HCT116 (cell line): ENCODE data around the gene E4F1.

Experiments
- CEBPB ChIP-seq: IDR thresholded peaks from 2 replicates; pipeline ENCODE4 v1.6.1; 2012; ENCODE audit warnings: low read depth
- EGR1 ChIP-seq: IDR thresholded peaks from 2 replicates; pipeline ENCODE4 v1.6.1; 2012; ENCODE audit warnings: low read depth
- EZH2 ChIP-seq: fragments of 200-600 bp; sonication (generic); IDR thresholded peaks from 2 replicates; pipeline ENCODE4 v1.6.1; 2017; ENCODE audit warnings: antibody characterized with exemption, mixed run types
- EZH2phosphoT487 ChIP-seq: fragments of 200-600 bp; IDR thresholded peaks from 2 replicates; pipeline ENCODE4 v1.6.1; 2018; ENCODE audit warnings: antibody characterized with exemption, borderline replicate concordance
- POLR2A ChIP-seq: IDR thresholded peaks from 2 replicates; pipeline ENCODE4 v1.7.0; 2011; ENCODE audit warnings: borderline replicate concordance; ENCODE audit not compliant: insufficient read depth, insufficient read length; ENCODE audit errors: extremely low read depth
- POLR2AphosphoS5 ChIP-seq: IDR thresholded peaks from 2 replicates; pipeline ENCODE4 v1.6.1; 2011; ENCODE audit warnings: mild to moderate bottlenecking, low read depth, low read length, moderate library complexity
- SIN3A ChIP-seq: IDR thresholded peaks from 2 replicates; pipeline ENCODE4 v1.6.1; 2012; ENCODE audit warnings: low read depth
- SP1 ChIP-seq: IDR thresholded peaks from 2 replicates; pipeline ENCODE4 v1.6.1; 2012; ENCODE audit warnings: low read depth
- TCF7L2 ChIP-seq: IDR thresholded peaks from 2 replicates; pipeline ENCODE4 v1.7.0; 2011; ENCODE audit warnings: borderline replicate concordance, inconsistent platforms; ENCODE audit not compliant: insufficient read depth, insufficient read length; ENCODE audit errors: extremely low read depth
- ZNF274 ChIP-seq: fragments of 200-500 bp; sonication (Bioruptor generic); IDR thresholded peaks from 2 replicates; pipeline ENCODE4 v1.6.1; 2014; ENCODE audit warnings: mild to moderate bottlenecking, low read depth, low read length, inconsistent platforms
- TF ChIP-seq, protein P1 (sequence below), 3 experiments: fragments of 200-600 bp in 1 of 3; sonication (generic) in 1 of 3; IDR thresholded peaks in 2 of 3; conservative IDR thresholded peaks in 1 of 3; 2 replicates each; pipeline ENCODE4 v1.5.1; 2012 to 2017; ENCODE audit warnings: low read depth in 2 of 3, low read length in 2 of 3, antibody characterized with exemption in 1 of 3, borderline replicate concordance in 1 of 3, control low read depth in 1 of 3, mild to moderate bottlenecking in 1 of 3, mixed read lengths in 1 of 3, mixed run types in 1 of 3, moderate library complexity in 1 of 3; ENCODE audit not compliant: insufficient read depth in 1 of 3
- TF ChIP-seq, protein P2 (sequence below): IDR thresholded peaks from 2 replicates; pipeline ENCODE4 v1.6.1; 2012
- TF ChIP-seq, protein P3 (sequence below): IDR thresholded peaks from 2 replicates; pipeline ENCODE4 v1.6.1; 2012; ENCODE audit warnings: low read depth

DNA sequence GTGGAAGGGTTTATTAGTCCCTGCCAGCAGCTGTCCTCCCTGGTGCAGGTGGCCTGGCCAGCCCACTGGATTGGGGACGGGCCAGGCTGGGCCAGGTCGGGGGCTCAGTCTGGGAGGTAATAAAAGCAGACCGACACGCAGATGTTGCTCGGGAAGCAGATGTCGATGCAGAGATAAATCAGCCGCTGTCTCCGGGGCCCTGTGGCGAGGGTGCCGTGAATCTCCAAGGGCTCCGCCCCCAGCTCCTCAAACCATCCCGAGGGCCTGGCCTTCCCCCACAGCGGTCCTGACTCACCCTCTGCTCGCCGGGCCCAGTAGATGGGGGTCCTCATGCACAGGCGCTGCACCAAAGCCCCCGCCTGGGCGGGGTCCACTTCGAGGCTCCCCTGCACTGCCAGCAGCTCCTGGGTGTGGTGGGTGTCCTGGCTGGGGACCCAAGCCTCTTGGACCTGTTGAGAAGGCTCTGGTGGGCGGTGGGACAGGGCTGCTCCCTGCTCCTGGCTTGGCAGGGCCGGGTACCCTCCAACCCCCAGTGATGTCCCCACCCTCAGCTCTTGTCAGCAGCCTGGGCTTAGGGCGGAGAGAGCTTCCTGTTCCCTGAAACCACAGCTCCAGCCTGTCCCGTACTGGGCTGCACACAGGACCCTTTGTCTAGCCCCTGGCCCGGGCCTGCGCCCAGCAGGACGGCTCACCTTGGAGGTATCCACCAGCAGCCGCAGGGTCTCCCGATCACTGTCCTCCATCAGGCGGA, 14.0 kb upstream of the E4F1 start:
- no peak for TF ChIP-seq EZH2phosphoT487
- TF ChIP-seq, protein P1, sequence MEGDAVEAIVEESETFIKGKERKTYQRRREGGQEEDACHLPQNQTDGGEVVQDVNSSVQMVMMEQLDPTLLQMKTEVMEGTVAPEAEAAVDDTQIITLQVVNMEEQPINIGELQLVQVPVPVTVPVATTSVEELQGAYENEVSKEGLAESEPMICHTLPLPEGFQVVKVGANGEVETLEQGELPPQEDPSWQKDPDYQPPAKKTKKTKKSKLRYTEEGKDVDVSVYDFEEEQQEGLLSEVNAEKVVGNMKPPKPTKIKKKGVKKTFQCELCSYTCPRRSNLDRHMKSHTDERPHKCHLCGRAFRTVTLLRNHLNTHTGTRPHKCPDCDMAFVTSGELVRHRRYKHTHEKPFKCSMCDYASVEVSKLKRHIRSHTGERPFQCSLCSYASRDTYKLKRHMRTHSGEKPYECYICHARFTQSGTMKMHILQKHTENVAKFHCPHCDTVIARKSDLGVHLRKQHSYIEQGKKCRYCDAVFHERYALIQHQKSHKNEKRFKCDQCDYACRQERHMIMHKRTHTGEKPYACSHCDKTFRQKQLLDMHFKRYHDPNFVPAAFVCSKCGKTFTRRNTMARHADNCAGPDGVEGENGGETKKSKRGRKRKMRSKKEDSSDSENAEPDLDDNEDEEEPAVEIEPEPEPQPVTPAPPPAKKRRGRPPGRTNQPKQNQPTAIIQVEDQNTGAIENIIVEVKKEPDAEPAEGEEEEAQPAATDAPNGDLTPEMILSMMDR (IDR thresholded peaks at IDR 0.05 in 2 of 3, conservative IDR thresholded peaks at IDR 0.05 in 1 of 3; ENCODE audit: borderline replicate concordance in 1 of 3, insufficient read depth in 1 of 3, low read depth in 2 of 3, low read length in 2 of 3): no peak
- TF ChIP-seq, protein P2, sequence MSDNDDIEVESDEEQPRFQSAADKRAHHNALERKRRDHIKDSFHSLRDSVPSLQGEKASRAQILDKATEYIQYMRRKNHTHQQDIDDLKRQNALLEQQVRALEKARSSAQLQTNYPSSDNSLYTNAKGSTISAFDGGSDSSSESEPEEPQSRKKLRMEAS: no peak
- TF ChIP-seq POLR2A: no peak
- TF ChIP-seq EZH2: no peak
- no peak for TF ChIP-seq EGR1
- TF ChIP-seq POLR2AphosphoS5: no peak
- TF ChIP-seq SIN3A: no peak
- no peak for TF ChIP-seq TCF7L2
- TF ChIP-seq, protein P3, sequence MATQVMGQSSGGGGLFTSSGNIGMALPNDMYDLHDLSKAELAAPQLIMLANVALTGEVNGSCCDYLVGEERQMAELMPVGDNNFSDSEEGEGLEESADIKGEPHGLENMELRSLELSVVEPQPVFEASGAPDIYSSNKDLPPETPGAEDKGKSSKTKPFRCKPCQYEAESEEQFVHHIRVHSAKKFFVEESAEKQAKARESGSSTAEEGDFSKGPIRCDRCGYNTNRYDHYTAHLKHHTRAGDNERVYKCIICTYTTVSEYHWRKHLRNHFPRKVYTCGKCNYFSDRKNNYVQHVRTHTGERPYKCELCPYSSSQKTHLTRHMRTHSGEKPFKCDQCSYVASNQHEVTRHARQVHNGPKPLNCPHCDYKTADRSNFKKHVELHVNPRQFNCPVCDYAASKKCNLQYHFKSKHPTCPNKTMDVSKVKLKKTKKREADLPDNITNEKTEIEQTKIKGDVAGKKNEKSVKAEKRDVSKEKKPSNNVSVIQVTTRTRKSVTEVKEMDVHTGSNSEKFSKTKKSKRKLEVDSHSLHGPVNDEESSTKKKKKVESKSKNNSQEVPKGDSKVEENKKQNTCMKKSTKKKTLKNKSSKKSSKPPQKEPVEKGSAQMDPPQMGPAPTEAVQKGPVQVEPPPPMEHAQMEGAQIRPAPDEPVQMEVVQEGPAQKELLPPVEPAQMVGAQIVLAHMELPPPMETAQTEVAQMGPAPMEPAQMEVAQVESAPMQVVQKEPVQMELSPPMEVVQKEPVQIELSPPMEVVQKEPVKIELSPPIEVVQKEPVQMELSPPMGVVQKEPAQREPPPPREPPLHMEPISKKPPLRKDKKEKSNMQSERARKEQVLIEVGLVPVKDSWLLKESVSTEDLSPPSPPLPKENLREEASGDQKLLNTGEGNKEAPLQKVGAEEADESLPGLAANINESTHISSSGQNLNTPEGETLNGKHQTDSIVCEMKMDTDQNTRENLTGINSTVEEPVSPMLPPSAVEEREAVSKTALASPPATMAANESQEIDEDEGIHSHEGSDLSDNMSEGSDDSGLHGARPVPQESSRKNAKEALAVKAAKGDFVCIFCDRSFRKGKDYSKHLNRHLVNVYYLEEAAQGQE: no peak
- TF ChIP-seq SP1: no peak
- no peak for TF ChIP-seq ZNF274
- TF ChIP-seq CEBPB: no peak
